OCI-LY3 (cell line): ENCODE data around the gene CMIP.

Source experiments
- CTCF ChIP-seq: fragments of 200-600, 300-600 bp; sonication (generic); IDR thresholded peaks from 2 replicates; pipeline ENCODE4 v1.5.1; 2014; ENCODE audit warnings: antibody characterized with exemption, low read length, low read depth
- EZH2phosphoT487 ChIP-seq: fragments of 200-600 bp; shearing (Covaris generic); IDR thresholded peaks from 2 replicates; pipeline ENCODE4 v1.6.1; 2018; ENCODE audit warnings: antibody characterized with exemption, mixed run types, low read depth

- no peak for TF ChIP-seq CTCF
- TF ChIP-seq EZH2phosphoT487: no peak
Measured at GRCh38 chr16:81740169-81740568, 295.6 kb downstream of the CMIP start.
